ENCODE results near the gene CLDN24. TPM values are rescaled to one million over a fixed set of nuclear protein-coding genes. Genes with fewer than 3 reads are reported as not detected.

The CLDN24 gene
- total RNA-seq, 1 donor from 2014 or later = not detected

- peaks cover 2% of the 10 kb centered on the region for H3K4me1 Mint-ChIP-seq (ENCODE audit: low read depth, unreplicated experiment)
- Histone ChIP-seq H3K27ac (ENCODE audit: low read depth, low read length) (no peak overlapping the region), H3K4me3 (ENCODE audit: insufficient read depth, low read depth, low read length) (no peak overlapping the region), H3K9ac (ENCODE audit: low read length) (no peak overlapping the region), H3K4me1 (ENCODE audit: insufficient read depth, low read length) (peaks cover 7% of the 10 kb centered on the region), H4K20me1 (ENCODE audit: insufficient read depth, low read length) (no peaks in the 10 kb centered on the region), H3K27me3 (ENCODE audit: insufficient read depth, low read length) (no peaks in the 10 kb centered on the region), H3K79me2 (ENCODE audit: insufficient read depth, low read length) (no peaks in the 10 kb centered on the region), H2AFZ (ENCODE audit: low read depth, low read length) (no peak overlapping the region), H3K9me3 (ENCODE audit: insufficient read depth, low read depth, low read length) (no peaks in the 10 kb centered on the region), H3K36me3 (ENCODE audit: insufficient read depth, low read length) (peaks cover 33% of the 10 kb centered on the region), H3K4me2 (ENCODE audit: low read length) (no peak overlapping the region)
- H3K4me3 Mint-ChIP-seq (ENCODE audit: unreplicated experiment) = no peak overlapping the region
- TF ChIP-seq CTCF (IDR thresholded peaks at IDR 0.05; ENCODE audit: insufficient read depth, low read depth, low read length) = no peak
- no peak for FAIRE-seq
- no peak for DNase-seq (ENCODE audit: low read depth)
- peaks cover 24% of the 10 kb centered on the region for H3K36me3 Mint-ChIP-seq (ENCODE audit: low read depth, unreplicated experiment)
- no peak overlapping the region for H3K27ac Mint-ChIP-seq (ENCODE audit: unreplicated experiment)
- H3K27me3 Mint-ChIP-seq (ENCODE audit: low read depth, unreplicated experiment) = no peaks in the 10 kb centered on the region
- H3K9me3 Mint-ChIP-seq (ENCODE audit: unreplicated experiment) = no peaks in the 10 kb centered on the region
Measured at GRCh38 chr4:183286590-183287308, 35.5 kb downstream of the CLDN24 start.

GRCh38 chr4:183285886-183286285 is 36.3 kb downstream of the CLDN24 start:
- no peak overlapping the region for H2AFZ ChIP-seq (ENCODE audit: low read depth, low read length)
- no peak overlapping the region for H3K9ac ChIP-seq (ENCODE audit: low read length)
- no peaks in the 10 kb centered on the region for H4K20me1 ChIP-seq (ENCODE audit: insufficient read depth, low read length)
- H3K4me2 ChIP-seq (ENCODE audit: low read length) = no peak overlapping the region
- no peak overlapping the region for H3K4me3 ChIP-seq (ENCODE audit: insufficient read depth, low read depth, low read length)
- H3K27ac ChIP-seq (ENCODE audit: low read depth, low read length) = no peak overlapping the region
- H3K36me3 ChIP-seq (ENCODE audit: insufficient read depth, low read length) = peaks cover 30% of the 10 kb centered on the region
- no peaks in the 10 kb centered on the region for H3K27me3 Mint-ChIP-seq (ENCODE audit: low read depth, unreplicated experiment)
- H3K79me2 ChIP-seq (ENCODE audit: insufficient read depth, low read length) = no peaks in the 10 kb centered on the region
- H3K27me3 ChIP-seq (ENCODE audit: insufficient read depth, low read length) = no peaks in the 10 kb centered on the region
- no peaks in the 10 kb centered on the region for H3K9me3 Mint-ChIP-seq (ENCODE audit: unreplicated experiment)
- TF ChIP-seq CTCF (IDR thresholded peaks at IDR 0.05; ENCODE audit: insufficient read depth, low read depth, low read length) (no peak), EZH2 (IDR thresholded peaks at IDR 0.05; ENCODE audit: insufficient read depth, low read length) (no peak)
- DNase-seq (ENCODE audit: low read depth) (no peak), FAIRE-seq (no peak)
- H3K4me1 ChIP-seq (ENCODE audit: insufficient read depth, low read length) = peaks cover 7% of the 10 kb centered on the region
- H3K27ac Mint-ChIP-seq (ENCODE audit: unreplicated experiment) = no peak overlapping the region
- H3K4me3 Mint-ChIP-seq (ENCODE audit: unreplicated experiment) = no peak overlapping the region
- H3K4me1 Mint-ChIP-seq (ENCODE audit: low read depth, unreplicated experiment) = peaks cover 2% of the 10 kb centered on the region
- no peaks in the 10 kb centered on the region for H3K9me3 ChIP-seq (ENCODE audit: insufficient read depth, low read depth, low read length)
- H3K36me3 Mint-ChIP-seq (ENCODE audit: low read depth, unreplicated experiment) = peaks cover 21% of the 10 kb centered on the region

GRCh38 chr4:183284965-183285364 is 37.3 kb downstream of the CLDN24 start:
- H3K4me2 ChIP-seq (ENCODE audit: low read length) = no peak overlapping the region
- no peak overlapping the region for H2AFZ ChIP-seq (ENCODE audit: low read depth, low read length)
- no peak overlapping the region for H3K4me3 ChIP-seq (ENCODE audit: insufficient read depth, low read depth, low read length)
- H3K79me2 ChIP-seq (ENCODE audit: insufficient read depth, low read length) = no peaks in the 10 kb centered on the region
- H3K27me3 ChIP-seq (ENCODE audit: insufficient read depth, low read length) = no peaks in the 10 kb centered on the region
- H3K9ac ChIP-seq (ENCODE audit: low read length) = no peak overlapping the region
- Mint-ChIP-seq H3K9me3 (ENCODE audit: unreplicated experiment) (no peaks in the 10 kb centered on the region), H3K4me1 (ENCODE audit: low read depth, unreplicated experiment) (peaks cover 2% of the 10 kb centered on the region), H3K36me3 (ENCODE audit: low read depth, unreplicated experiment) (peaks cover 22% of the 10 kb centered on the region), H3K27ac (ENCODE audit: unreplicated experiment) (no peak overlapping the region), H3K27me3 (ENCODE audit: low read depth, unreplicated experiment) (no peaks in the 10 kb centered on the region), H3K4me3 (ENCODE audit: unreplicated experiment) (no peak overlapping the region)
- H3K36me3 ChIP-seq (ENCODE audit: insufficient read depth, low read length) = peaks cover 27% of the 10 kb centered on the region
- TF ChIP-seq CTCF (IDR thresholded peaks at IDR 0.05; ENCODE audit: insufficient read depth, low read depth, low read length) (no peak), EZH2 (IDR thresholded peaks at IDR 0.05; ENCODE audit: insufficient read depth, low read length) (no peak)
- DNase-seq (ENCODE audit: low read depth) (peak; percentile 83), FAIRE-seq (no peak)
- H3K4me1 ChIP-seq (ENCODE audit: insufficient read depth, low read length) = peaks cover 7% of the 10 kb centered on the region
- H4K20me1 ChIP-seq (ENCODE audit: insufficient read depth, low read length) = no peaks in the 10 kb centered on the region
- H3K27ac ChIP-seq (ENCODE audit: low read depth, low read length) = no peak overlapping the region
- no peaks in the 10 kb centered on the region for H3K9me3 ChIP-seq (ENCODE audit: insufficient read depth, low read depth, low read length)
